PC-3 (cell line): ENCODE measurements around the gene BACH2. TPM values are rescaled to one million over a fixed set of nuclear protein-coding genes. Genes with fewer than 3 reads are reported as not detected.

ENCODE experiments used
- ATAC-seq: fragments of 200-7000 bp; cut with Tn5 transposase; 2 replicates; pipeline ENCODE4 v1.9.1; 2020; ENCODE audit warnings: mild to moderate bottlenecking, moderate library complexity
- BruUV-seq: library from RNA; stranded (reverse); fragments of 400-500 nt; replicated peaks from 2 replicates; lab custom pipeline; 2021; lab: Mats Ljungman, UMichigan
- CTCF ChIA-PET: fragments of 300-600 bp; sonication (Branson Sonifier 250); formaldehyde crosslinking; loops from one replicate; lab custom pipeline; 2022; ENCODE audit warnings: antibody characterized with exemption; lab: Charles Lee
- POLR2A ChIA-PET: fragments of 300-600 bp; sonication (Branson Sonifier 250); formaldehyde crosslinking; loops from one replicate; lab custom pipeline; 2022; ENCODE audit warnings: antibody characterized with exemption; ENCODE audit not compliant: unreplicated experiment; lab: Charles Lee
- DNase-seq: peaks from one replicate; pipeline ENCODE4 v3.0.0-alpha.2; 2015
- H2AFZ ChIP-seq: fragments of 300-600 bp; sonication (generic); 2 replicates; pipeline ENCODE4 v1.6.0; 2016; ENCODE audit warnings: antibody characterized with exemption, low read length
- H3F3A ChIP-seq: fragments of 300-600 bp; sonication (generic); one replicate; pipeline ENCODE4 v1.6.0; 2017; ENCODE audit warnings: antibody characterized with exemption, low read length, control low read depth, mild to moderate bottlenecking; ENCODE audit not compliant: unreplicated experiment
- H3K27ac ChIP-seq: fragments of 300-600 bp; sonication (generic); 2 replicates; pipeline ENCODE4 v1.5.1; 2016; ENCODE audit warnings: mild to moderate bottlenecking, low read length
- H3K27me3 ChIP-seq: fragments of 300-600 bp; sonication (generic); 2 replicates; pipeline ENCODE4 v1.6.1; 2016; ENCODE audit warnings: low read length, mixed read lengths
- H3K36me3 ChIP-seq: fragments of 300-600 bp; sonication (generic); 2 replicates; pipeline ENCODE4 v1.6.1; 2016; ENCODE audit warnings: low read depth, mixed run types, low read length, mixed read lengths
- H3K4me1 ChIP-seq: fragments of 300-600 bp; sonication (generic); 2 replicates; pipeline ENCODE4 v1.5.1; 2016; ENCODE audit warnings: low read length; ENCODE audit not compliant: insufficient read depth
- H3K4me2 ChIP-seq: fragments of 300-600 bp; sonication (generic); 2 replicates; pipeline ENCODE4 v1.6.0; 2016; ENCODE audit warnings: low read length
- H3K4me3 ChIP-seq: fragments of 300-600 bp; sonication (generic); 2 replicates; pipeline ENCODE4 v1.5.1; 2016; ENCODE audit warnings: mild to moderate bottlenecking, low read length, mixed read lengths
- H3K79me2 ChIP-seq: fragments of 300-600 bp; sonication (generic); 2 replicates; pipeline ENCODE4 v1.6.1; 2017; ENCODE audit warnings: low read length, mixed read lengths
- H3K9ac ChIP-seq: fragments of 300-600 bp; sonication (generic); 2 replicates; pipeline ENCODE4 v1.6.0; 2016; ENCODE audit warnings: mild to moderate bottlenecking, low read length
- H3K9me2 ChIP-seq: fragments of 300-600 bp; sonication (generic); replicated peaks from 2 replicates; pipeline ENCODE4 v1.6.1; 2016; ENCODE audit warnings: mixed run types, low read length, mixed read lengths
- H3K9me3 ChIP-seq: fragments of 300-600 bp; sonication (generic); 2 replicates; pipeline ENCODE4 v1.6.1; 2016; ENCODE audit warnings: low read length, mixed read lengths
- H4K20me1 ChIP-seq: fragments of 300-600 bp; sonication (generic); 2 replicates; pipeline ENCODE4 v1.6.1; 2016; ENCODE audit warnings: low read length, mixed read lengths
- CTCF ChIP-seq: fragments of 300-600 bp; sonication (generic); conservative IDR thresholded peaks from 2 replicates; pipeline ENCODE4 v1.5.1; 2017; ENCODE audit warnings: antibody characterized with exemption, low read depth, mild to moderate bottlenecking, low read length
- EZH2 ChIP-seq: fragments of 300-600 bp; sonication (generic); IDR thresholded peaks from one replicate; pipeline ENCODE4 v1.6.1; 2017; ENCODE audit warnings: antibody characterized with exemption, mild to moderate bottlenecking, low read length; ENCODE audit not compliant: unreplicated experiment
- EZH2phosphoT487 ChIP-seq: fragments of 300-600 bp; sonication (generic); IDR thresholded peaks from 2 replicates; pipeline ENCODE4 v1.6.1; 2018; ENCODE audit warnings: mild to moderate bottlenecking, antibody characterized with exemption, low read length, borderline replicate concordance
- intact Hi-C: fragments of 100-400 bp; cut with micrococcal nuclease; formaldehyde crosslinking; loops from 2 replicates; pipeline ENCODE4 v1.9.0; 2023
- total RNA-seq: library from RNA; depleted of rRNA; stranded (reverse); fragments of >200 nt; gene quantifications from 2 replicates; pipeline ENCODE4 v1.2.3, GENCODE V29; 2014

The BACH2 gene
- total RNA-seq, 1 experiment from 2014 or later: 7.0 TPM

- no peaks in the 10 kb centered on the region for H3K9me3 ChIP-seq
- ChIA-PET POLR2A (no interaction called here), CTCF (no interaction called here)
- no peaks in the 10 kb centered on the region for H3K36me3 ChIP-seq
- H3K9ac ChIP-seq: no peak overlapping the region
- no peaks in the 10 kb centered on the region for H3K79me2 ChIP-seq
- ATAC-seq (no peak), DNase-seq (no peak)
- TF ChIP-seq CTCF: no peak
- no peak for TF ChIP-seq EZH2phosphoT487
- TF ChIP-seq EZH2: no peak
- intact Hi-C loops: no loop called here
- H3K4me3 ChIP-seq: no peak overlapping the region
- BruUV-seq: no TSS peak
- H3K27ac ChIP-seq: no peak overlapping the region
- no peaks in the 10 kb centered on the region for H3K27me3 ChIP-seq
- no peak overlapping the region for H3K4me2 ChIP-seq
- no peaks in the 10 kb centered on the region for H3K9me2 ChIP-seq
- H4K20me1 ChIP-seq: no peaks in the 10 kb centered on the region
- no peaks in the 10 kb centered on the region for H3F3A ChIP-seq
- H2AFZ ChIP-seq: no peak overlapping the region
- no peaks in the 10 kb centered on the region for H3K4me1 ChIP-seq
Measured at GRCh38 chr6:90078513-90079289, 217.9 kb downstream of the BACH2 start.

- BruUV-seq: no TSS peak
- intact Hi-C loops: no loop called here
- POLR2A ChIA-PET: no interaction called here
Measured at GRCh38 chr6:90076511-90077415, 219.9 kb downstream of the BACH2 start.

More at GRCh38 chr6:90076511-90077415, 219.9 kb downstream of the BACH2 start:
- DNase-seq (no peak), ATAC-seq (no peak)
- Histone ChIP-seq H3F3A (no peaks in the 10 kb centered on the region), H4K20me1 (no peaks in the 10 kb centered on the region), H3K4me1 (no peaks in the 10 kb centered on the region), H3K4me3 (no peak overlapping the region), H2AFZ (no peak overlapping the region), H3K9me3 (no peaks in the 10 kb centered on the region), H3K9ac (no peak overlapping the region), H3K36me3 (no peaks in the 10 kb centered on the region), H3K9me2 (no peaks in the 10 kb centered on the region), H3K79me2 (no peaks in the 10 kb centered on the region), H3K27me3 (no peaks in the 10 kb centered on the region), H3K27ac (no peak overlapping the region), H3K4me2 (no peak overlapping the region)
- TF ChIP-seq EZH2phosphoT487: no peak
- no peak for TF ChIP-seq CTCF
- no peak for TF ChIP-seq EZH2
- CTCF ChIA-PET: no interaction called here
